Activated naive CD8-positive, alpha-beta T cell treated with anti-CD3 and anti-CD28 coated beads, Interleukin-2, amount 10 ng/mL, durations not matched to agents 7 days and 5 days (primary cell): ENCODE data around the gene ANK3. TPM values are rescaled to one million over a fixed set of nuclear protein-coding genes. Genes with fewer than 3 reads are reported as not detected.

ENCODE experiments used
- ATAC-seq: fragments of 150-1000 bp; cut with Tn5 transposase; one replicate; pipeline ENCODE4 v1.10.0; 2021; ENCODE audit warnings: low read depth, moderate library complexity
- POLR2A ChIA-PET: fragments of 350-600 bp; sonication (Branson Sonifier 250); formaldehyde crosslinking; loops from one replicate; lab custom pipeline; 2021; ENCODE audit warnings: antibody characterized with exemption; lab: Charles Lee
- DNase-seq: peaks from one replicate; pipeline ENCODE4 v3.0.0; 2021
- H3K27ac Mint-ChIP-seq: one replicate; pipeline ENCODE4 v1.8.0; 2022; ENCODE audit warnings: mild to moderate bottlenecking, mixed read lengths
- H3K27me3 Mint-ChIP-seq: one replicate; pipeline ENCODE4 v1.8.0; 2022; ENCODE audit warnings: mild to moderate bottlenecking, moderate library complexity, mixed read lengths
- H3K36me3 Mint-ChIP-seq: one replicate; pipeline ENCODE4 v1.8.0; 2021; ENCODE audit warnings: mild to moderate bottlenecking, mixed read lengths
- H3K4me1 Mint-ChIP-seq: one replicate; pipeline ENCODE4 v1.8.0; 2021; ENCODE audit warnings: mixed read lengths
- H3K4me3 Mint-ChIP-seq: one replicate; pipeline ENCODE4 v1.8.0; 2022; ENCODE audit warnings: mild to moderate bottlenecking, moderate library complexity, mixed read lengths
- H3K9me3 Mint-ChIP-seq: one replicate; pipeline ENCODE4 v1.8.0; 2021; ENCODE audit warnings: mixed read lengths
- total RNA-seq, 2 experiments: library from RNA; stranded (reverse); gene quantifications; one replicate each; pipeline ENCODE4 v1.2.3, GENCODE V29; 2021

Gene ANK3
- total RNA-seq, 2 experiments from 2014 or later: 3.6 to 4.8 TPM

DNA sequence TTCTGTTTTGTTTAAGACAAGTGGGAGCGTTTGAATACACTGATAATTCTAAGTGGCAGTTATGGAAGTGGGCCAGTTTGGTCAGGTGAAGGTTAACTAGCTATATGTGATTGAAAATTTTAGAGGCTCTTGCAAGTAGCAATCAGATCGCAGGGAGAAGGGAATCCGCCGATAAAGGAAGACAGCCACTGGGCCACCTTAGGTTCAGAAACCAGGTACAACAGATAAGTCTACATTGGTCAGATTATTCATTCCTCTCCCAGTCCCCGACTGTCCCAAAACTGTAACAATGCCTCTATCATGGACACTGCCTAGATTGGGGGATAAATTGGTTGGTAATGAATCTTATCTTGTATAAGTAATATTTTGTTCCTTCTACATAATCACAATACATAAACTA is 8.9 kb downstream of the ANK3 start:
- DNase-seq (no peak), ATAC-seq (no peak)
- Mint-ChIP-seq H3K4me3 (no peak overlapping the region), H3K9me3 (no peaks in the 10 kb centered on the region), H3K36me3 (no peaks in the 10 kb centered on the region), H3K4me1 (no peaks in the 10 kb centered on the region), H3K27me3 (peaks cover 6% of the 10 kb centered on the region), H3K27ac (no peak overlapping the region)
- POLR2A ChIA-PET: no interaction called here

DNA sequence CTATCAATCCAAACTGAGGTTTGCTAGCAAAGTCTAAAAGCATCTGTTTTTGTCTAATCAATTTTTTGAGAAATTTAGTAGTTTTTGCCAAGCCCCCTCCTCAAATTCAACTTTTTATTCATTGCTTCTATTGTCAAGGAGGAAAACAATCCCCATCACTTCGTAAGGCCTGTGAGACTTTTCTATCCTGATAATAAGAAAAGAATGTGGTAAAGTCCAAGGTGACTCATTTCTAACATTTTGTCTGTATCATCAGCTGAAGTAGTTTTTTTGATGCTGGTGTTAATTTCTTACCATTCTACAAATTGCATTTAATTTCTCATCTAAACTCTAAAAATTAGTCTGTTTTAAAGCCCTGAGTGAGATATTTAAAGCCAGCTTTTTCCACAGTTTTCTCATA is 11.7 kb downstream of the ANK3 start:
- Mint-ChIP-seq H3K36me3 (no peaks in the 10 kb centered on the region), H3K9me3 (peaks cover 1% of the 10 kb centered on the region), H3K27me3 (peaks cover 6% of the 10 kb centered on the region), H3K4me3 (no peak overlapping the region), H3K4me1 (no peaks in the 10 kb centered on the region), H3K27ac (no peak overlapping the region)
- DNase-seq: no peak
- no peak for ATAC-seq
- POLR2A ChIA-PET: no interaction called here

DNA sequence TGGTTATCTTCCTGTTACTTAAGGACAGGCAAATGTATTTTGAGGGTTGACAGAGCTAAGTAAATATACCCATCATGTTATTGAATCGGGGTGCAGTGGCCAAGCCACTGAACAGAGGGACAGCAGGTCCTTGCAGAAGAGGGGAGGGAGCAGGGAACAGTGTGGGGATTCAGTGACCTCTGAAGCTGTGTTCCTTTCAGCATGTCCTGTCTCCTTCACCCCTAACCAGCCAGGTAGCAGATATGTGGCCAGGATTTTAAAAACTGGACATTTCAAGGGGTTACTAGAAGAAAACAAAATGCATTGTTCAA is 12.7 kb downstream of the ANK3 start:
- no peak overlapping the region for H3K4me3 Mint-ChIP-seq
- H3K36me3 Mint-ChIP-seq: no peaks in the 10 kb centered on the region
- ATAC-seq (no peak), DNase-seq (no peak)
- H3K27me3 Mint-ChIP-seq: peaks cover 6% of the 10 kb centered on the region
- no peak overlapping the region for H3K27ac Mint-ChIP-seq
- POLR2A ChIA-PET: no interaction called here
- H3K9me3 Mint-ChIP-seq: peaks cover 1% of the 10 kb centered on the region
- no peaks in the 10 kb centered on the region for H3K4me1 Mint-ChIP-seq

DNA sequence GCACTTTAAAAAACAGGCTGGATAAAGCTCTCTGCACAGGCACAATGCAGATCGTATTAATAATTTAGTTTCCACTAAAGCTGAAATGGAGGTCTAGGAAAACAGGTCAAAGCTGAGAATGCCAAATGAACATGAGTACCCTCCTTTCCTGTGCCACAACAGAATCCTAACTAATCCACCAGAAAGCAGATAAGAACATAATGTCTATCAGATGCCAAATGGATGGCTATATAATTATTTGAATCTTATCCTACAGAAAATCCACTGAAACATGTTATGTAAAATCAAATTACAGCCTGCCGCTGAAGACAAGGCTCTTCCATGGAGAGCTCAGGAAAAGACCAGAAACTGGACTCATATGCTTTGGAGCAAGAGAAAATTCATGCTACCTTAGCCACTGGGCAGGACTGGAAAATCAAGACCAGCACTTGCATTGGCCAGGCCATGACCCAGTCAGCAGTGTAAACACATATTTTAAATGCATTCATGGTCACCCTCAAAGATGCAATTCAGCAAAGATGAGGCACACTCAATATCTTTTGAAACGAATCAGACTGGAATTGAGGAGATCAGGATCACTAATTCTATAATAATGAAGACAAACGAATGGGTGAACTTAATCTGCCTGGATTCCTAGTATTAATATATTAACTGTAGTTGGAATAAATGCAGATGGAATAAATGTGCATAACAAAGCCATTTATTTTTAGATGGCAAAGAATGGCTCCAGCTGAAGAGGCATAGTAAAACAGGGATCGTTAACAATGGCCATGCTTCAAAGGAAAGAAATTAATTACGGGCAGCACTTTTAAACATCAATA is 13.2 kb downstream of the ANK3 start:
- ATAC-seq: no peak
- Mint-ChIP-seq H3K36me3 (no peaks in the 10 kb centered on the region), H3K4me1 (no peaks in the 10 kb centered on the region), H3K9me3 (peaks cover 1% of the 10 kb centered on the region), H3K27ac (no peak overlapping the region), H3K4me3 (no peak overlapping the region), H3K27me3 (peaks cover 6% of the 10 kb centered on the region)
- POLR2A ChIA-PET: no interaction called here
- DNase-seq: no peak

GRCh38 chr10:60375293-60376004 is 14.2 kb downstream of the ANK3 start:
- POLR2A ChIA-PET: no interaction called here
- Mint-ChIP-seq H3K36me3 (no peaks in the 10 kb centered on the region), H3K9me3 (peaks cover 1% of the 10 kb centered on the region), H3K4me3 (no peak overlapping the region), H3K4me1 (no peaks in the 10 kb centered on the region), H3K27me3 (peaks cover 6% of the 10 kb centered on the region), H3K27ac (no peak overlapping the region)
- ATAC-seq (no peak), DNase-seq (no peak)

DNA sequence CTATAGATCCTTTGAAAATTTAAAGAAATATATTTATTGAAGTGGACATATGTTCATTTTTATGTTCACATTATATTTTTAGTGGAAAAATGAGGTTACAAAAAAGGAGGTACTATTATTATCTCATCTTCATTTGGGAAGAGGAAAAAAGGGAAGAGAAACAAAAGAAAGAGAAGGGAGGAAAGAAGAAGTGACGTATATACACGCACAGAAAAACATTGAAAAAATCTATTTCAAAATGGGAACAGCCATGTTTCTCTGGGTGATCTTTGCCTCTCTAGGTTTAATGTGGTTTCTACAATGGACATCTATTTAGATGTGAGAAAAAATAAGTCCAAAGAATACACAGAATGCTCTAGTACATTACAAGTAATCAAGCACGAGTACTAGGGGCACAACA is 14.8 kb downstream of the ANK3 start:
- no peaks in the 10 kb centered on the region for H3K36me3 Mint-ChIP-seq
- DNase-seq (no peak), ATAC-seq (no peak)
- H3K9me3 Mint-ChIP-seq: peaks cover 1% of the 10 kb centered on the region
- peaks cover 6% of the 10 kb centered on the region for H3K27me3 Mint-ChIP-seq
- no peak overlapping the region for H3K4me3 Mint-ChIP-seq
- POLR2A ChIA-PET: no interaction called here
- H3K4me1 Mint-ChIP-seq: no peaks in the 10 kb centered on the region
- no peak overlapping the region for H3K27ac Mint-ChIP-seq

DNA sequence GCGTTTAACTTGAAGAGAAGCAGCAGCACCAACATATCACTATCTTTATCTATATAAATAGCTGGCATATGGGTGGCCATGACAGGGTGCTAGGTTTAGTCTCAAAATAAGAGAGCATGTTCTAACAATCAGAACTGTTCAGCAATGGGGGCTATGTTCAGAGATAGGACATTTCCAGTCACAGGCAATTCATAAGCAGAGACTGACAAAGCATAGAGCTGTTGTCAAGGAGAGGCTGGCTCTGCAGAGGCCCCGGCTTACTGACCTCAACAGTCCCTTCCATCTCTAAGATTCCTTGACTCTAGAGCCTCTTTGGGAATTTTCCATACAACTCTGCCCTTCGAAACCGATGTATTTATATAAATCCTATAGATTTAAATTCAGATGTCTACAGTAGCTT is 17.2 kb downstream of the ANK3 start:
- no peak for ATAC-seq
- POLR2A ChIA-PET: no interaction called here
- Mint-ChIP-seq H3K36me3 (no peaks in the 10 kb centered on the region), H3K4me1 (no peaks in the 10 kb centered on the region), H3K4me3 (no peak overlapping the region), H3K9me3 (peaks cover 1% of the 10 kb centered on the region), H3K27me3 (peaks cover 2% of the 10 kb centered on the region), H3K27ac (no peak overlapping the region)
- DNase-seq: no peak

DNA sequence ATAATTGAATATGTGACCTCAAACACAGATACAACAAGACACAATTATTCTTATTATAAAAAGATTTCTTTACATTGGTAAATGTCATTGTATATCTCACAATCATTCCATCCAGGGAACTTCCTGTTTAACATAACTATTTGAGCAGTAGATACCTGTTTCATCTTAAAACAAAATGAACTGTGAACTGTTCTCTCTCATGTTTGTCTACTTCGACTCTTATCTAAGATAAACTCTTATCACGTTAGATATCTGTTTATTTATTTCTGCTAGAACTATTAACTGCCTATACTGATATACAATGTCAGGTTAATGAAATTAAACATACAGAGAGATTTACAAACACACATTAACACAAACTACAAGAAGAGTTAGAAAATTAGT is 20.1 kb downstream of the ANK3 start:
- no peak overlapping the region for H3K4me3 Mint-ChIP-seq
- peaks cover 2% of the 10 kb centered on the region for H3K27me3 Mint-ChIP-seq
- H3K27ac Mint-ChIP-seq: no peak overlapping the region
- peaks cover 1% of the 10 kb centered on the region for H3K9me3 Mint-ChIP-seq
- no peaks in the 10 kb centered on the region for H3K36me3 Mint-ChIP-seq
- no peaks in the 10 kb centered on the region for H3K4me1 Mint-ChIP-seq
- no peak for DNase-seq
- no peak for ATAC-seq
- POLR2A ChIA-PET: no interaction called here

- Mint-ChIP-seq H3K4me1 (no peaks in the 10 kb centered on the region), H3K4me3 (no peak overlapping the region), H3K36me3 (no peaks in the 10 kb centered on the region), H3K27ac (no peak overlapping the region), H3K9me3 (peaks cover 1% of the 10 kb centered on the region), H3K27me3 (no peaks in the 10 kb centered on the region)
- POLR2A ChIA-PET: no interaction called here
- ATAC-seq (no peak), DNase-seq (no peak)
Observed at GRCh38 chr10:60368875-60369546, 20.7 kb downstream of the ANK3 start.

DNA sequence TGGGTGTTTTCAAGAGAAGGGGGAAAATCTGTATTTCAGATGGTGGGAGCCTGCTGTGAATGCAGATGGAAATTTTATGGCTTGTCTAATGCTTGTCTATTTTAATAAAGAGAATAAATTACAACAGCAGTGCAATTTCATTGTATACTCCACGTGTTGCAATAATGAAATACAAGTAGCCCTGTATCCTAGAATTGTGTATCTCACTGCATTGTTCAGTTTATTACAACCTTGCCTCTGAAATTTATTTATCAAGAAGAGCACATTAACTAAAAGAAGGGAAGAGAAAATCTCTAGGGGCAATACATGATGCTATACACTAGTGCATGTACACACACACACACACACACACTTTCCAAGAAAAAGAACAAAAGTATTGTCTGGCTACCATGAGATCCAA is 21.8 kb downstream of the ANK3 start:
- H3K27ac Mint-ChIP-seq: no peak overlapping the region
- no peaks in the 10 kb centered on the region for H3K4me1 Mint-ChIP-seq
- ATAC-seq (no peak), DNase-seq (no peak)
- H3K9me3 Mint-ChIP-seq: no peaks in the 10 kb centered on the region
- POLR2A ChIA-PET: no interaction called here
- H3K36me3 Mint-ChIP-seq: no peaks in the 10 kb centered on the region
- H3K27me3 Mint-ChIP-seq: no peaks in the 10 kb centered on the region
- no peak overlapping the region for H3K4me3 Mint-ChIP-seq

- no peak for DNase-seq
- no peaks in the 10 kb centered on the region for H3K36me3 Mint-ChIP-seq
- no peak overlapping the region for H3K4me3 Mint-ChIP-seq
- H3K27me3 Mint-ChIP-seq: no peaks in the 10 kb centered on the region
- POLR2A ChIA-PET: no interaction called here
- no peaks in the 10 kb centered on the region for H3K4me1 Mint-ChIP-seq
- H3K9me3 Mint-ChIP-seq: no peaks in the 10 kb centered on the region
- H3K27ac Mint-ChIP-seq: no peak overlapping the region
- no peak for ATAC-seq
Observed at GRCh38 chr10:60367431-60367830, 22.2 kb downstream of the ANK3 start.

GRCh38 chr10:60367024-60367423 is 22.7 kb downstream of the ANK3 start:
- POLR2A ChIA-PET: no interaction called here
- no peaks in the 10 kb centered on the region for H3K27me3 Mint-ChIP-seq
- H3K36me3 Mint-ChIP-seq: no peaks in the 10 kb centered on the region
- H3K4me3 Mint-ChIP-seq: no peak overlapping the region
- H3K9me3 Mint-ChIP-seq: no peaks in the 10 kb centered on the region
- DNase-seq: no peak
- no peak for ATAC-seq
- no peaks in the 10 kb centered on the region for H3K4me1 Mint-ChIP-seq
- no peak overlapping the region for H3K27ac Mint-ChIP-seq

GRCh38 chr10:60363187-60363586 is 26.5 kb downstream of the ANK3 start:
- Mint-ChIP-seq H3K4me1 (no peaks in the 10 kb centered on the region), H3K27me3 (no peaks in the 10 kb centered on the region), H3K4me3 (no peak overlapping the region), H3K36me3 (no peaks in the 10 kb centered on the region), H3K27ac (no peak overlapping the region), H3K9me3 (no peaks in the 10 kb centered on the region)
- no peak for ATAC-seq
- DNase-seq: no peak
- POLR2A ChIA-PET: no interaction called here

GRCh38 chr10:60362461-60362860 is 27.2 kb downstream of the ANK3 start:
- Mint-ChIP-seq H3K4me1 (no peaks in the 10 kb centered on the region), H3K27ac (no peak overlapping the region), H3K4me3 (no peak overlapping the region), H3K9me3 (no peaks in the 10 kb centered on the region), H3K36me3 (no peaks in the 10 kb centered on the region), H3K27me3 (no peaks in the 10 kb centered on the region)
- DNase-seq: no peak
- no peak for ATAC-seq
- POLR2A ChIA-PET: no interaction called here
